ENCODE results near the gene ELMO1.

Gene ELMO1

DNA sequence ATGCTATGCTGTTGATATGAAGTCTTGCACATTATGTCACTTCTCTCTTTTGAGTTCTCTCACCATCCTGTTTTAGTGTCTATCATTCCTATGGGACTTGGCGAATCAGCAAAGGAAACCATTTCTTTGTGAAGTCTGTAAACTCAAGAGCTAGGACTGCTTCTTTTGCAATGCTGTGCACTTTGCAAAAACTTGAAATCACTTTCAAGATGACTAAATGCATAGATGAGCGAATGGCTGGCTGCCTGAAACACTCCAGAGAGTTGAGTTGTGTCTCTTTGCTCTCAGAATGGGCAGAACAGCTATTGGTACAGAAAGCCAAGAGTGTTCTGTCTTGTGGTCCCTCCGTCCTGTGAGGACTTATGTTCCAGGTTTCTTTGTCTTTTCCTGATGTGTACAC lies 18.3 kb upstream of the ELMO1 start:
- DNase-seq = no peak

- no peak for DNase-seq
Observed at GRCh38 chr7:37462138-37462537, 13.5 kb upstream of the ELMO1 start.

DNA sequence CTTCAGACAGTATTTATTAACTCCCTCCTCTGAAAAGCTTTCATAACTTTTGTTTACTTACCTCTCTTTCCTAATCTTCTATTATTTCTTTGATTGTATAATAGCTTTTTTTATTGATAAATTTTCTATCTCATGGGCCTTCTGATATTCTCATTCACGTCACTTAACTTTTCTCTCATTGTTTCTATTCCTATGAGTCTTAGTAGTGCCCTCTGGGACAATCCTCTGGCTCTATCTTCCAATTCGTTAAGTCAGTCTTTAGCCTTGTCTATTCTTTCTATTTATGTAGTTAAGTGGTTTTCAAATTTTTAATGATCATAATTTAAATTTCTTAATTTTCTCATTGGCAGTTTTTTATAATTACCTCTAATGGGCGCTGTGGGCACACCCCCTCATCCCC lies 6.4 kb upstream of the ELMO1 start:
- DNase-seq = no peak

DNA sequence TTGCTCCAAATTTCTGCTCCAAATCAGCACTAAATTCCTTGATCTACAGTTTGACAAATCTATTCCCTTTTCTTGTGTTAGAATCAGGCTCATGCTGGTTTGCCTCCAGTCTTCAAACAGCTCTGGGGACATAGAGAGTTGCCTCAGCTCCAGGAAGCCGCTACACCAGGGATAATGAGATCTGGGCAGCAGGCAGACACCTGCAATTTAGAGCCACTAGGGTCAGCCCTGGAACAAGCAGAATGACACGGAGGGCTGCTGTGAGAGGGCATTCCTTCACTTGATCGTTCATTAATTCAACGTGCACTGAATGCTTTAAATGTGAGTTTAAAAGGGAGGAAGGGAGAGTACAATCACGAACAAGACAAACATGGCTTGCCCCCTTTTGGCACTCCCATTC lies 3.7 kb upstream of the ELMO1 start:
- no peak for DNase-seq

- DNase-seq = no peak
Observed at GRCh38 chr7:37450035-37450434, 1.4 kb upstream of the ELMO1 start.

DNA sequence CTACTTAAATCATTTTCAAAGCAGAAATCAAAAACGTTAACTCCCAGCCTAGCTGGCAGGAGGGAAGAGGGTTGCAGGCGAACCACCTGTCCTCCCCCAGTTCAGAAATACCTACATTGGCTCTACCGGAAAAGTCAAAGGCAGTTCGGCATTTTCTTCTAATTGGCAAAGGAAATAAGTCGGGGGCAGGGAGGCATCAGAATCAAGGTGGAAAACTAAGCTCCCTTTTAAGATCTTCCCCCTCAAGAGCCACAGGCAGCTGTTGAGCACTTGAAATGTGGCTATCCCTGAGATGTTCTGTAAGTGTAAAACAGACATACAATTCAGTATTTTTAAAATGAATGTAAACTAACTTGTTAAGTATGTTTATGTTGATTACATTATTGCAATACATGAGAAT lies 957 bp upstream of the ELMO1 start:
- no peak for DNase-seq

DNA sequence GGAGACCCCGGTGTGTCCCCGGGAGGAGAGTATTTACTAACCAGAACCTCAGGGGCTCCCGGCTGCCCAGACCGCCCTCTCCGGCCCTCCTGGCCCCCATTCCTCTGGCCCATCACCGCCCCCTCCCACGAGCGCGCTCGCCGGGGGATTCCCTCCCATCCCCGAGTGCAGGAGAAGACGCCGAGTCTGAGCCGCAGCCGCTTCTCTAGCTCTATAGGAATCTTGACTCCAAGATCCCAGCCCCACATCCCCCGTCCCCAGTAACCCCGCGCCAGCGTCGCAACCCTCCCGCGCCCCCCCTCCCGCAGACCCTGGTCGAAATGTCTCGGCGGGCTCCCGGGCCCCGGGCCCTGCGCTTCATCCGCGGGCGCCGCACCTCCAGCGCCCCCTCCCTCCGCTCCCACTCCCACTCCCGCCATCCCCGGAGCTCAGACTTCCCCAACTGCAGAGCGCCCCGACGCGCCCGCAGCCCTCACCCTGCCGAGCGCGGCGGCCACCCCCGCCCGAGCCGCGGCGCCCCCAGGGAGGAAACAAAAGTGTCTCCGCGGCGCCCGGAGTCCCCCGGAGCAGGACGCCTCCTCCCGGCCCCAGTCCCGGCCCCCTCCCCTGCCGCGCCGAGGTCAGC lies 541 bp downstream of the ELMO1 start:
- no peak for DNase-seq

- no peak for DNase-seq
Observed at GRCh38 chr7:37446371-37446770, 2.3 kb downstream of the ELMO1 start.

DNA sequence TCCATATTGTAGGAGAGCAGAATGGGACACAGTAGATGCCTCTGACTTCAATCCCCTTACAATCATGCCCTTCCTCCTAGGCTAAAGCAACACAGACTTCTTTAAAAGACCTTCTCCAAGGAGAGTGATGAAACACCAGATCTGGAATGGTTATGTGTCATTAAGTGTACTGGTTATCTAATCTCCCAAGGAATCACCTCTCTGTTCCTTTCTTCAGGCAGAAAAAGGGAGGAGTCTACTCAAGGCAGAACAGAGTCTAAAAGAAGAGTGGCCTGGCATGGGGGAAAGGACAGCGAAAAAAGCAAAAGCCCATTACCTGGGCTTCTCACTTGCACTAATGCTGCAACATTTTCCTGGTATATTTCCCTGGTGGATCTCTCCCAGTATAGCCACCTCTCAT lies 2.9 kb downstream of the ELMO1 start:
- DNase-seq = no peak

DNA sequence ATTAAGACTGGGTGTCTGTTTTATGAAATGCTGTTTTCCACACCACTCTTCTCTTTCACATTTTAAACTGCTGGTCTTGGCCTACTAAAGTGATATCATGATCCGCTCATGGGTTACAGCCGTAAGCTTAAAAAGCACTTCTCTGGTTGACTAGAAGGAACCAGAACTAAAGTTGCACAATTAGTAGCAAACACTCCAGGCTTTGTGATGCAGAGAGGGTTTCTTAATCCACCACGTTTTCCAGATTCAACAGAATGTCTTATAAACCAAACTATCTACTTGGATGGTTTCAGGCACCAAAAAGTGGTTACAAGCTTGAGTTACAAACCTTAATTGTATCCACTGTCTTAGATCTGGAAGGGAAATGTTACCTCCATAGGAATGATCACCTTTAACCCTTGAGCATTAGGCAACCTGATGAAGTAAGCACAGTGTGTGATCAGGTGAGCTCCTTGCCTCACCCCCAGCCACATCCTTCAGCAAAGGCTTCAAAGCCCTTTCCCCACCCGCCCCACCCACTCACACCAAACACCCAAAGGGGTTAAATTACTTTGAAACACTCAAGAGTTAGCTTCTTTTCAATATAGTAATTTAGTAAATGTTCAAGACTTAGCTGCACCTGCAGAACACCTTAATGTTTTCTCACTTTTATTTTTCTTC lies 3.5 kb downstream of the ELMO1 start:
- no peak for DNase-seq

DNA sequence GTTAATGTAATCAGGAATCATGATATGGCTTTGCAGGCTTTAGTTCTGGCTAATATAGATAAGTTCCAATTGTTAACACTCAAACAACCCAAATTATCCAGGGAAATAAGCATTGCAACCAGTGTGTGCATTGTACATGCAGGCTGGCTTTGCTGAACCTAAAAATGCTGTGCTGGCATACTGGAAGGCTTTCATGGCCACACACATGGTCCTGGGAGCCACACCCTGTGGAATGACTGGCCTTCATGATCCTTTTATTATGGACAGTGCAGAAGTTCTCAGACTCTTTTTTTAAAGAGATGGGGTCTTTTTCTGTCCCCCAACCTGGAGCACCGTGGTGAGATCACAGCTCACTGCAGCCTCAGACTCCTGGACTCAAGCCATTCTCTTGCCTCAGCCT lies 5.0 kb downstream of the ELMO1 start:
- DNase-seq = no peak

DNA sequence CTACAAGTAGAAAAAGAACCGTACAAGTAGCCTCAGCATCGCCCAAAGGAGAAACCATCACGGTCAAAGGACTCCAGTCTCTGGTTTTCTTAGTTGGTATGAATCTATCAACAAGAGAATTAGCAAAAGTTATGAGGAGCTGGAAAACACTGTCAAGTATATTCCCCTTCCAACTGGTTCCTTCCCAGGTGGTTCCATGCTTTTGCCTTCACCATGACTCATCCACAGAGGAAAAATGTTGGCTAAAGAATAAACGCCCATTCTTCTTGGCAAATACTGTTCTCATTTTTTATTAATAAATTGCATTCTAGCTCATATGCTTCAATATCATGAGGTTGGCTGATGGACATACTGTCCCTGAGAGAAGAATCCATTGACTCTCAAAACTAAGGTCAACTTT lies 6.4 kb downstream of the ELMO1 start:
- no peak for DNase-seq

GRCh38 chr7:37441816-37442215 lies 6.8 kb downstream of the ELMO1 start:
- DNase-seq = no peak

DNA sequence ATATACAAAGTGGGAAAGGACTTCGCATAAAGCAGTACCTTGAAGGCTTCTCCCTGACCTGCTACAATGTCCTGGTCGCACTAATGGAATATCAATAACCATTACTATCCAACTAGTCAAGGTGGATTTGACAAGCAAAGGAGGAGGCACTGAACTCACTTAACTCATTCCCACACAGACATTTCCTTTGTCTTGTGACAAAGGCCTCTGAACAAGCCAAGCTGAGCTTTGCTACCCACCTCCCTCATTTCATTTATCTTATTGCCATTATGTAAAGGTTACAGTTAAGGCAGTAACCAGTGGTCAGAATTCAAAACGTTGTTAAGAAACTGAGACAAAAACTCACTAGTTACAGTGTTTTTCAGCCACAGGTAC lies 7.3 kb downstream of the ELMO1 start:
- DNase-seq = no peak

DNA sequence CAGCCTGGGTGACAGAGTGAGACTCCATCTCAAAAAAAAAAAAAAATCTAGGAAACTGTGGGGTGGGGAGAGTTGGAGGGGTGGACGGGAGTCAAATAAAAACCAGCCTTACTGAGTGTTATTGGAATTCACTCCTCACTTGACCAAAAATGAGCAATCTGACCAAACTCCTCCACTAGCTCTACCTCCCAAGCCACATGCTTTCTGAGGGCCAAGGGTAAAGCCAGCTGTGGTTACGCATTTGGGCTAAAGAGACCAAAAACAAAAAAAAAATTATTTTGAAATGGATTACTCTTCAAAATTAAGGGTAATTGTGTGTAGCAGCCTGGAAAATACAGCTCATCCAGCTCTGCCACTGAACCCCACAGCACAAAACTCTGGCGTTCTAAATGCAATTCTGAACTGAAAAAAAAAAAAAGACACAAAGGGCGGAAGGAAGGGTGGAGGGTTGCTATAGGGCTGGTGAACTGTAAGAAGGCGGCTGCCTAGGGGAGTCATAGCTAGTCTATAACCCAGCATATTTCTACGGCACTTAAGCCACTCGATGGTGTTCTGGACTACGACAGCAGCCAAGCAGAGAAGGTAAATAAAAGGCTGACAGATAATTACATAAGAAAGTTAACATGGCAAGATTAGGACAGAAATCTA lies 7.8 kb downstream of the ELMO1 start:
- no peak for DNase-seq

DNA sequence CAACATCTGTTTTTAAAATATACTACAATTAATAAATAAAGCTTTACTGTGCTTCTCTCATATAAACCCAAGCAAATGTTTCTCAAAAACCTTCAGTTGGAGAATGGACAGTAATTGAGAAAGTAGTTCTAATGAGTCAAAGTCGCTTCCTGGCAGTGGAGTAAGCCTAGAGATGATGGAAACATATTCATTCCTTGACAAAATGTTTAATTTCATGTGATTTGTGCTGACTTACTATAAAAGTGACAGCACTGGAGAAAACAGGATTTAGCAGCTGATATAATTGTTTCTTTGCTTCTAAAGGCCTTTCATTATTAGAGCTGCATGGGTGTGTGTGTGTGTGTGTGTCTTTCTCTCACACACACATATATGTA lies 9.0 kb downstream of the ELMO1 start:
- DNase-seq = no peak

GRCh38 chr7:37438906-37439652 lies 9.6 kb downstream of the ELMO1 start:
- no peak for DNase-seq

DNA sequence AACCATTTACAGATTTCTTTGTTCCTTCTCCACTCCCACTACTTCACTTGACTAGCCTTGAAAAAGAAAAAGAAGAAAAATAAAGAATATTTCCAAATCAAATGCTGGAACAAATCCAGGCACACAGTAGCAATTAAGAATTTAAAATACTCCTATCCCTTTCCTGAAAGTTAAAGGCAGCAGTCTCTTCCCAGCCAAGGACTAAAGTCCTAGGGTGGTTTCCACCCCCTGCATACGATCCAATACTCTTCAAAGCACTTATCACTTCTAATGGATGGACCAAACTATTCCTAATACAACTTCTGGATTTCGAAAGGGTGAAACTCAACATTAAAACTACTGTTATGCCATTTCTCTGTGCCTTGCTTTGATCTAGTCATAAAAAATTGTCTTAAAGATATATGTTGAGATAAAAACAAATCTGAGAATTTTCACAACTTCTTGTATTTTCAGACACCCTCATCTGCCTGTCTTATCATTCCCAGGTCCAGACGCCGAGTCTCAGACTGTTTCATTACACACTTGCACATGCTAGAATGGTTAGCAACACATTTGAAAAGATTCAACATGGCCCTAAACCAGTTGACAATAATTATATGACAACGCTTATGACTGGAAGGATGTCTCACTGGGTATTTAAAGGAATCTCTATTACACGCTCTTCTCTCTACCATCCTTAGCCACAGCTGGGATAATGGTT lies 13.4 kb downstream of the ELMO1 start:
- no peak for DNase-seq

GRCh38 chr7:37434529-37434928 lies 14.1 kb downstream of the ELMO1 start:
- DNase-seq = no peak

DNA sequence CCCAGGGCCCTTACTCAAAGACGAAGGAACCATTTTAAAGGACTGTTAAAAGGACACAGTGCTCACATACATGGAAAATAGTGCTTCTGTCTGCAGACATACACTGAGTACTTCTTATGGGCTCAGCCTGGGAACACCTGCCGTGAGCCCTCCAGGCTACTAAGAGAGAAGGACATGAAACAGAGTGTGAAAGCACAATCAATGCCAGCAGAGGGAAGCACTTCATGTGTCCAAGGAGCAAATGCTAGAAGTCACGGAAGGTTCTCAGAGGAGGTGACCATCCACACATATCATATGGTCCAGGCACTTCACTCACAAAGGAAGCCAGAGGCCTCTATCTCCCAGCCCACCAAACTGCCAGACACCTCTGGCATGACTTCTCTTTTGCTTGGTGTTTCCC lies 15.5 kb downstream of the ELMO1 start:
- no peak for DNase-seq

- DNase-seq = no peak
Observed at GRCh38 chr7:37432281-37432920, 16.3 kb downstream of the ELMO1 start.

- no peak for DNase-seq
Observed at GRCh38 chr7:37431413-37431812, 17.3 kb downstream of the ELMO1 start.

GRCh38 chr7:37430640-37431039 lies 18.0 kb downstream of the ELMO1 start:
- no peak for DNase-seq

Measured in 8988T (cell line).